Lower leg skin (tissue), 4 donors: ENCODE measurements around the gene FHOD3. TPM values are rescaled to one million over a fixed set of nuclear protein-coding genes. Genes with fewer than 3 reads are reported as not detected.

Experiments used
- DNase-seq, 2 donors: peaks; one replicate each; pipeline ENCODE4 v3.0.0-alpha.2; 2019; ENCODE audit warnings: low spot score in 2 of 2
- H3K4me3 ChIP-seq: fragments of 200-600 bp; sonication (generic); 2 replicates; pipeline ENCODE4 v1.5.1; 2017; ENCODE audit warnings: mild to moderate bottlenecking, low read depth; ENCODE audit not compliant: poor library complexity, severe bottlenecking
- POLR2A ChIP-seq, 2 donors: fragments of 450-650 bp; IDR thresholded peaks; one replicate each; pipeline ENCODE4 v1.6.1; 2016 to 2017; ENCODE audit warnings: antibody characterized with exemption in 2 of 2, mild to moderate bottlenecking in 1 of 2, moderate library complexity in 1 of 2
- WGBS, 2 donors: methylation state at CpG; one replicate each; pipeline ENCODE4 v1.1.5; 2018; 5-methylcytosine and 5-hydroxymethylcytosine counted together
- intact Hi-C: fragments of 100-400 bp; cut with DNase I; formaldehyde crosslinking; loops from one replicate; pipeline ENCODE4 v1.15.0; 2023; ENCODE audit warnings: low total_unique reads
- total RNA-seq, 4 donors: library from RNA; depleted of rRNA; stranded (reverse); fragments of >200 nt; gene quantifications; one replicate each; pipeline ENCODE4 v1.1.0, GENCODE V29; 2016
- TF ChIP-seq, protein P1 (sequence below), 3 donors: fragments of 450-650 bp; IDR thresholded peaks; one replicate each; pipeline ENCODE4 v1.5.1; 2016; ENCODE audit warnings: antibody characterized with exemption in 3 of 3, mild to moderate bottlenecking in 3 of 3, moderate library complexity in 2 of 3

FHOD3 gene
- total RNA-seq, 4 donors from 2014 or later, result 5.3 to 15.1 (median 7.8) TPM

DNA sequence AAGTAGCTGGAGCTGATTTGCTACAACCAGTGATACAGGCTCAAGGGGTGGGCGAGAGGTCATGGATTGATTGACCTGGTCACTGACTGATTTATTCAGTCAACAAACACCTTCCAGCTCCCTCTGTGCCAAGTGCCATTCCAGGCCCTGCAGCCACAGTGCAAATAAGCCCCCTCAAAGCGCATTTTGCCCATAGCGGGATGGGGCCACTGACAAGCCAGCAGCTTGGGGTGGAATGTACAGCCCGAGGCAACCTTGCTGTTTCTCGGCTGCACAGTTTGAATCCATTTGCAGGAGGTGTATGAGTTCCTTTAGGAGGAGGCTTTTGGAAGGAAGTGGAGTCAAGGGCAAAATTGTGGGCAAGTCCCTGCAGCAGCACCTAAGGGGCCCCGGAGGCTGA is 296.1 kb downstream of the FHOD3 start:
- 86 to 94% methylated on average over 6 of the region's 6 CpGs for WGBS, 2 donors
- intact Hi-C loops, result no loop called here
- TF ChIP-seq, protein P1, sequence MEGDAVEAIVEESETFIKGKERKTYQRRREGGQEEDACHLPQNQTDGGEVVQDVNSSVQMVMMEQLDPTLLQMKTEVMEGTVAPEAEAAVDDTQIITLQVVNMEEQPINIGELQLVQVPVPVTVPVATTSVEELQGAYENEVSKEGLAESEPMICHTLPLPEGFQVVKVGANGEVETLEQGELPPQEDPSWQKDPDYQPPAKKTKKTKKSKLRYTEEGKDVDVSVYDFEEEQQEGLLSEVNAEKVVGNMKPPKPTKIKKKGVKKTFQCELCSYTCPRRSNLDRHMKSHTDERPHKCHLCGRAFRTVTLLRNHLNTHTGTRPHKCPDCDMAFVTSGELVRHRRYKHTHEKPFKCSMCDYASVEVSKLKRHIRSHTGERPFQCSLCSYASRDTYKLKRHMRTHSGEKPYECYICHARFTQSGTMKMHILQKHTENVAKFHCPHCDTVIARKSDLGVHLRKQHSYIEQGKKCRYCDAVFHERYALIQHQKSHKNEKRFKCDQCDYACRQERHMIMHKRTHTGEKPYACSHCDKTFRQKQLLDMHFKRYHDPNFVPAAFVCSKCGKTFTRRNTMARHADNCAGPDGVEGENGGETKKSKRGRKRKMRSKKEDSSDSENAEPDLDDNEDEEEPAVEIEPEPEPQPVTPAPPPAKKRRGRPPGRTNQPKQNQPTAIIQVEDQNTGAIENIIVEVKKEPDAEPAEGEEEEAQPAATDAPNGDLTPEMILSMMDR (IDR thresholded peaks at IDR 0.05), result no peak
- no peak for DNase-seq
- H3K4me3 ChIP-seq, result no peak overlapping the region

DNA sequence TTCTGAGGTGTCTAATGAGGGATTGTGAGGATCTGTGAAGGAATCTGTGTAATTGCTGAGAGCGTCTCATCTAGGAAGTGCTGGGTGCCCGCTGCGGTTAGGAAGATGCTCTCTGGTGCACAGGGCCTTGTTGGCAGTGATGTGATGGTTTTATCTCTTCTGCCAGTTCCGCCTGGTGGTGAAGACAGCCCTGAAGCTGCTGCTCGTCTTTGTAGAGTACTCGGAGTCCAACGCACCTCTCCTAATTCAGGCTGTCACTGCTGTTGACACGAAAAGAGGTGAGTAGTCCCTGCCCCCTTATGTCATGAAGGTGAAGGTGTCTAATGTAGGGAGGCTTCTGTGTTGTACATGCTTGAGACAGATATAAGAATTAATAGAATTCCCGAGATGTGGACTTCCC is 297.1 kb downstream of the FHOD3 start:
- 92% methylated on average over 9 of the region's 9 CpGs for WGBS, 2 donors
- intact Hi-C loops, result no loop called here
- no peak for DNase-seq
- TF ChIP-seq, protein P1 (IDR thresholded peaks at IDR 0.05), result no peak
- no peak for TF ChIP-seq POLR2A (IDR thresholded peaks at IDR 0.05)
- H3K4me3 ChIP-seq, result no peak overlapping the region

DNA sequence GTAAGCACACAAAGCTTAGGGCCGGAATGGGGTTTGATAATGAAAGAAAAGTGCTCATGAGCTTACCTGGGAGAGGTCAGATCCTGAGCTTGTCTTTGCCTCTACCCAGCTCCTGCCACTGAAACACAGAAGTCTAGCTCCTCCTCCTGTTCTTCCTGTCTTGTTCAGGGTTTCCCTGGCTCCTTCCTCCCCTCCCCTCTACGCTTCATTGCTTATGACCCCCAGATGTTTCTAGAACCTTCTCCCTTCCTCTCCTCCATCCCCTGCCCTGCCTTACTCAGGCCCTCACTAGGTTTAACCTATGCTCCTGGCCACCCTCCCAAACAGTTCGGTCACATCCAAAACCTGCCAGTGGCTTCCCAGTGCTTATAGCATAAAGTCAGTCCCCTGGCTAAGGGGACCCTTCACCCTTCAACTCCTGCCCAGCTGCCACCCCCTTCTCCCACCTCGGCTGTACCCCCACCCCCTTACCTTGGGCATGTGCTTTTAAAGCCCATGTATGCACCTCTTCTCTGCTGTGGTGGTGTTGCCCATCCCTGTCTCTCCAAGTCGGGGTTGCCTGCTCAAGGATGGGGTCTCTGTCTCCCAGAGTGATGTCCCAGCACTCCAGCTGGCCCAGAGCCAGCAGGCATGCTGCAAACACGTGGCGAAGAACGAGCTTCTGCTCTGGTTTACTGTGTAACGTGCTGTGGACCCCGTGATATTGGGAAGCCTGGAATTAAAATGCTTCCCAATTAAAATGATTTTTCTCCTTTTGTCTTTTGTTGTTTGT is 297.7 kb downstream of the FHOD3 start:
- DNase-seq, result no peak
- intact Hi-C loops, result no loop called here
- no peak for TF ChIP-seq POLR2A (IDR thresholded peaks at IDR 0.05)
- TF ChIP-seq, protein P1 (IDR thresholded peaks at IDR 0.05), result no peak
- H3K4me3 ChIP-seq, result no peak overlapping the region
- 67 to 72% methylated on average over 10 of the region's 10 CpGs for WGBS, 2 donors

GRCh38 chr18:36595818-36596215 is 298.3 kb downstream of the FHOD3 start:
- no peak overlapping the region for H3K4me3 ChIP-seq
- TF ChIP-seq POLR2A (IDR thresholded peaks at IDR 0.05), result no peak
- TF ChIP-seq, protein P1 (IDR thresholded peaks at IDR 0.05), result no peak
- intact Hi-C loops, result no loop called here
- DNase-seq, result no peak
- WGBS, 2 donors, result 78 to 88% methylated on average over 6 of the region's 6 CpGs

GRCh38 chr18:36597636-36598035 is 300.1 kb downstream of the FHOD3 start:
- WGBS, 2 donors, result 86 to 91% methylated on average over 4 of the region's 4 CpGs
- no peak overlapping the region for H3K4me3 ChIP-seq
- intact Hi-C loops, result no loop called here
- no peak for DNase-seq
- TF ChIP-seq, protein P1 (IDR thresholded peaks at IDR 0.05), result no peak
- TF ChIP-seq POLR2A (IDR thresholded peaks at IDR 0.05), result no peak

DNA sequence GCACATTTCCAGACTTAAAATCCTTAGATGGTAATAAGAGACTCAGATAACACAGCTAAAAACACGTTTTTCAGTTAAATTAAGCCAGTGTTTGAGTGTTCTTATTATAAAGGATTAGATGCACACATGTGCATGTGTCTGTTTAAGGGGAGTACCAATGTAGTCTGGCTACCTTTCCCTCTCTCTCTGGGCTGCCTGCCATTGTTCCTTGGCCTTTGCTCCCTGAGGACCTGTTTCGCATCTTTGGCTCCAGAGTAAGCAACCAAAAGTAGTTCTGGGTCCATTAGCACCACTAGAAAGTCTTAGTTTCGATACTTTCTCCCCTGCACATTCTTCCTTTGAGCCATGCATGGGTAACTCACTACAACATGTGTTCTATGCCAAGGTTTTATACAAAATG is 303.0 kb downstream of the FHOD3 start:
- no peak for DNase-seq
- no peak overlapping the region for H3K4me3 ChIP-seq
- TF ChIP-seq, protein P1 (IDR thresholded peaks at IDR 0.05), result no peak
- TF ChIP-seq POLR2A (IDR thresholded peaks at IDR 0.05), result no peak
- WGBS, 2 donors, result 85 to 89% methylated on average over 3 of the region's 3 CpGs
- intact Hi-C loops, result no loop called here
